DOHH2 (cell line): Measurements from ENCODE around the gene RAB43.

Source experiments
- H3F3A ChIP-seq: fragments of 200-600 bp; sonication (generic), shearing (Covaris generic); 2 replicates; pipeline ENCODE4 v1.6.0; 2016; ENCODE audit warnings: antibody characterized with exemption, mild to moderate bottlenecking; ENCODE audit not compliant: control insufficient read depth, insufficient read depth
- H3K27ac ChIP-seq: fragments of 200-600 bp; sonication (generic); 2 replicates; pipeline ENCODE4 v1.5.1; 2014; ENCODE audit warnings: low read depth, mild to moderate bottlenecking, low read length, moderate library complexity
- H3K27me3 ChIP-seq: fragments of 200-600 bp; sonication (generic); 2 replicates; pipeline ENCODE4 v1.6.1; 2014; ENCODE audit warnings: mild to moderate bottlenecking, low read length, mixed read lengths; ENCODE audit not compliant: control insufficient read depth
- H3K36me3 ChIP-seq: fragments of 200-600 bp; sonication (generic); 2 replicates; pipeline ENCODE4 v1.6.1; 2014; ENCODE audit warnings: mild to moderate bottlenecking, low read length, moderate library complexity, mixed read lengths; ENCODE audit not compliant: control insufficient read depth
- H3K4me1 ChIP-seq: fragments of 200-600 bp; sonication (generic); 2 replicates; pipeline ENCODE4 v1.6.1; 2014; ENCODE audit warnings: mild to moderate bottlenecking, low read length, mixed read lengths; ENCODE audit not compliant: control insufficient read depth
- H3K4me2 ChIP-seq: fragments of 200-600 bp; sonication (generic); 2 replicates; pipeline ENCODE4 v1.6.0; 2014; ENCODE audit warnings: mild to moderate bottlenecking, low read length, moderate library complexity
- H3K4me3 ChIP-seq: fragments of 200-600 bp; sonication (generic); 2 replicates; pipeline ENCODE4 v1.5.1; 2014; ENCODE audit warnings: mild to moderate bottlenecking, low read length, mixed read lengths
- H3K79me2 ChIP-seq: fragments of 200-600 bp; sonication (generic); 2 replicates; pipeline ENCODE4 v1.6.1; 2014; ENCODE audit warnings: mild to moderate bottlenecking, low read length, mixed read lengths; ENCODE audit not compliant: control insufficient read depth
- H3K9me2 ChIP-seq: fragments of 200-600 bp; sonication (generic); replicated peaks from 2 replicates; pipeline ENCODE4 v1.6.1; 2014; ENCODE audit warnings: mild to moderate bottlenecking, low read length, mixed read lengths; ENCODE audit not compliant: control insufficient read depth
- H3K9me3 ChIP-seq: fragments of 200-600 bp; sonication (generic); 2 replicates; pipeline ENCODE4 v1.6.1; 2014; ENCODE audit warnings: antibody characterized with exemption, low read length, mixed read lengths; ENCODE audit not compliant: control insufficient read depth, insufficient read depth
- H4K20me1 ChIP-seq: fragments of 200-600 bp; sonication (generic); 2 replicates; pipeline ENCODE4 v1.6.0; 2014; ENCODE audit warnings: low read depth, mild to moderate bottlenecking, antibody characterized with exemption, low read length, moderate library complexity; ENCODE audit not compliant: control insufficient read depth, insufficient read depth
- EZH2phosphoT487 ChIP-seq: fragments of 200-600 bp; sonication (generic); IDR thresholded peaks from 2 replicates; pipeline ENCODE4 v1.6.1; 2017; ENCODE audit warnings: borderline replicate concordance, mild to moderate bottlenecking, antibody characterized with exemption, low read length, moderate library complexity, mixed read lengths
- TF ChIP-seq, protein P1 (sequence below): fragments of 200-600 bp; sonication (generic); IDR thresholded peaks from one replicate; pipeline ENCODE4 v1.5.1; 2014; ENCODE audit warnings: antibody characterized with exemption, mild to moderate bottlenecking, low read depth, low read length; ENCODE audit not compliant: poor library complexity, severe bottlenecking

RAB43 gene

GRCh38 chr3:129047553-129047839 lies 74.1 kb downstream of the RAB43 start:
- Histone ChIP-seq H3K79me2 (no peaks in the 10 kb centered on the region), H3K4me3 (no peak overlapping the region), H3F3A (no peaks in the 10 kb centered on the region), H3K27ac (no peak overlapping the region), H3K9me2 (no peaks in the 10 kb centered on the region), H3K27me3 (peaks cover 7% of the 10 kb centered on the region), H3K36me3 (no peaks in the 10 kb centered on the region), H3K4me2 (no peak overlapping the region), H4K20me1 (no peaks in the 10 kb centered on the region), H3K4me1 (no peaks in the 10 kb centered on the region), H3K9me3 (peaks cover 4% of the 10 kb centered on the region; the same call in 1 of the 2 replicates)
- TF ChIP-seq, protein P1, sequence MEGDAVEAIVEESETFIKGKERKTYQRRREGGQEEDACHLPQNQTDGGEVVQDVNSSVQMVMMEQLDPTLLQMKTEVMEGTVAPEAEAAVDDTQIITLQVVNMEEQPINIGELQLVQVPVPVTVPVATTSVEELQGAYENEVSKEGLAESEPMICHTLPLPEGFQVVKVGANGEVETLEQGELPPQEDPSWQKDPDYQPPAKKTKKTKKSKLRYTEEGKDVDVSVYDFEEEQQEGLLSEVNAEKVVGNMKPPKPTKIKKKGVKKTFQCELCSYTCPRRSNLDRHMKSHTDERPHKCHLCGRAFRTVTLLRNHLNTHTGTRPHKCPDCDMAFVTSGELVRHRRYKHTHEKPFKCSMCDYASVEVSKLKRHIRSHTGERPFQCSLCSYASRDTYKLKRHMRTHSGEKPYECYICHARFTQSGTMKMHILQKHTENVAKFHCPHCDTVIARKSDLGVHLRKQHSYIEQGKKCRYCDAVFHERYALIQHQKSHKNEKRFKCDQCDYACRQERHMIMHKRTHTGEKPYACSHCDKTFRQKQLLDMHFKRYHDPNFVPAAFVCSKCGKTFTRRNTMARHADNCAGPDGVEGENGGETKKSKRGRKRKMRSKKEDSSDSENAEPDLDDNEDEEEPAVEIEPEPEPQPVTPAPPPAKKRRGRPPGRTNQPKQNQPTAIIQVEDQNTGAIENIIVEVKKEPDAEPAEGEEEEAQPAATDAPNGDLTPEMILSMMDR, result no peak
- no peak for TF ChIP-seq EZH2phosphoT487

DNA sequence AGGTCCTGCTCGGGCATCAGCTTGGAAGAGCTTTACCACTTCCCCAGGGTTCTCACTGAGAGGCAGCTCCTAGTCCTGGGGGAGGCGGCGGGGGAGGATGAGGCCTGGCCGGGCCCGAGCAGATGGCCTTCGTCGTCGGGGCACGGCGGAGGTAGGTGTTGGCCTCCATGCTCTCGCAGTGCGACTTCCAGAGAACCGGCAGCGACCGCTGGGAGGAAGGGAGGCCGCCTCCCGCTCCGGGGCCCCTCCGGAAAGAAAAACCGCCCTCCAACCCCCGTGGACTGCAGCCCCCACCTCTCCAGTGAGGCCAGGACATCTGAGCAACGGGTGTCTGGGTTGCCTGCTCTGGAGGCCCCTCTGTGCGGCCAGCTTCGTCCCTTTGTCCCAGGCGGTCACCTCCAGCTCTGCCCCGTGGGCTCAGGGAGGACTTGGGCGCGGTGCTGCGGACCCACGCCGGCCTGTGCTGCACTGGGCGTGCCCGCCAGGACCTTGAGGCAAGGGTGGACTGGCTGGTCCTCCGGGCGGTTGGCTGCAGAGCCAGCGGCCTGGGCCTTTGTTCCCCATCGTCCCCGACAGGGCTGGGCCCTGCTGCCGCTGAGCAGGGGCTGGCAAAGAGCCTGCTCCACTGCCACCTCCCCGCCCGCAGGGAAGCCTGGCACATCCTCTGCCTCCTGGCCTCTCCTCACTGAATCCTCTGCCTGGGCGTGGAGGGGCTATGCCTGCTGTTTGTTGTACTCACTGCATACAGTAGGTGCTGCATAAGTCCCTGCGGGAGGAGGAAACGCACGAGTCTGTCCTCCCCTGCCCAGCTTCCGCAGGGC lies 74.7 kb downstream of the RAB43 start:
- H3K4me1 ChIP-seq, result no peaks in the 10 kb centered on the region
- no peak overlapping the region for H3K27ac ChIP-seq
- H3K9me2 ChIP-seq, result no peaks in the 10 kb centered on the region
- TF ChIP-seq, protein P1, result no peak
- TF ChIP-seq EZH2phosphoT487, result no peak
- no peaks in the 10 kb centered on the region for H4K20me1 ChIP-seq
- no peaks in the 10 kb centered on the region for H3F3A ChIP-seq
- peaks cover 4% of the 10 kb centered on the region; the same call in 1 of the 2 replicates for H3K9me3 ChIP-seq
- H3K4me2 ChIP-seq, result no peak overlapping the region
- H3K79me2 ChIP-seq, result no peaks in the 10 kb centered on the region
- H3K4me3 ChIP-seq, result no peak overlapping the region
- H3K27me3 ChIP-seq, result peaks cover 10% of the 10 kb centered on the region
- H3K36me3 ChIP-seq, result no peaks in the 10 kb centered on the region

GRCh38 chr3:129046037-129046731 lies 75.4 kb downstream of the RAB43 start:
- H3K36me3 ChIP-seq, result no peaks in the 10 kb centered on the region
- no peak overlapping the region for H3K4me3 ChIP-seq
- no peak overlapping the region for H3K27ac ChIP-seq
- no peaks in the 10 kb centered on the region for H3K79me2 ChIP-seq
- no peaks in the 10 kb centered on the region for H4K20me1 ChIP-seq
- no peaks in the 10 kb centered on the region for H3F3A ChIP-seq
- no peaks in the 10 kb centered on the region for H3K9me2 ChIP-seq
- H3K4me1 ChIP-seq, result no peaks in the 10 kb centered on the region
- H3K9me3 ChIP-seq, result peaks cover 4% of the 10 kb centered on the region; the same call in 1 of the 2 replicates
- TF ChIP-seq EZH2phosphoT487, result no peak
- TF ChIP-seq, protein P1, result no peak
- H3K27me3 ChIP-seq, result peaks cover 12% of the 10 kb centered on the region
- no peak overlapping the region for H3K4me2 ChIP-seq
